ENCODE results near the gene INSIG1. TPM values are rescaled to one million over a fixed set of nuclear protein-coding genes. Genes with fewer than 3 reads are reported as not detected.
A peak's percentile ranks its signal among the peaks of the same experiment; 100 is the strongest.

Gene INSIG1
- total and polyA plus RNA-seq, 2 of the 4 experiments (the other 2 are of a cell fraction), result 19.0 to 26.0 TPM

- Histone ChIP-seq H2AK5ac (ENCODE audit: low read depth, low read length) (no peak overlapping the region), H3K36me3 (ENCODE audit: control insufficient read depth, insufficient read depth, low read length) (no peaks in the 10 kb centered on the region), H3K9me1 (ENCODE audit: insufficient read depth, low read length) (peaks cover 6% of the 10 kb centered on the region; the same call in 1 of the 2 replicates), H3K4ac (ENCODE audit: low read depth, low read length) (no peak overlapping the region), H3K27me3 (ENCODE audit: control insufficient read depth, insufficient read depth, low read length) (peaks cover 14% of the 10 kb centered on the region), H3K14ac (replicated peaks; ENCODE audit: low read depth, low read length) (no peak overlapping the region), H2BK5ac (ENCODE audit: low read depth, low read length, poor library complexity, severe bottlenecking) (no peak overlapping the region), H3K56ac (ENCODE audit: extremely low read depth, insufficient read depth, low read length) (no peak overlapping the region), H3K79me1 (ENCODE audit: low read depth in 1 of 2, low read length in 2 of 2) (no peaks in the 10 kb centered on the region), H3K4me2 (ENCODE audit: low read depth, low read length) (no peak overlapping the region), H2AFZ (replicated peaks; ENCODE audit: low read length, poor library complexity) (peak overlapping the region; percentile 43), H4K91ac (ENCODE audit: insufficient read depth, low read depth, low read length) (no peak overlapping the region), H3K23ac (ENCODE audit: low read depth, low read length) (no peak overlapping the region), H3K18ac (ENCODE audit: low read depth, low read length) (no peak overlapping the region), H3K27ac (ENCODE audit: insufficient read depth, low read length) (no peak overlapping the region), H2AK9ac (replicated peaks; ENCODE audit: low read depth, low read length, poor library complexity) (no peak overlapping the region), H2BK120ac (ENCODE audit: low read depth, low read length) (no peak overlapping the region), H2BK15ac (ENCODE audit: low read depth, low read length) (no peak overlapping the region), H3K9me3 (ENCODE audit: control insufficient read depth, insufficient read depth, low read length) (no peaks in the 10 kb centered on the region), H4K20me1 (ENCODE audit: insufficient read depth, low read length) (no peaks in the 10 kb centered on the region), H3K4me1 (ENCODE audit: control insufficient read depth, insufficient read depth, low read length) (no peaks in the 10 kb centered on the region), H3K4me3 (ENCODE audit: insufficient read depth, low read depth, low read length) (no peak overlapping the region), H4K5ac (ENCODE audit: low read depth, low read length) (no peak overlapping the region), H4K8ac (ENCODE audit: low read depth in 2 of 2, low read length in 2 of 2) (no peak overlapping the region), H3K9ac (ENCODE audit: low read depth, low read length) (no peak overlapping the region), H2BK20ac (ENCODE audit: low read depth, low read length) (no peak overlapping the region)
- POLR2A ChIA-PET (ENCODE audit: unreplicated experiment), result no interaction called here
- no peak for TF ChIP-seq CHD1 (IDR thresholded peaks at IDR 0.05; ENCODE audit: low read depth, low read length)
- in situ Hi-C loops (cut with MboI; ENCODE audit: low sequenced_read_pairs) (no loop called here), dilution Hi-C loops (cut with HindIII; ENCODE audit: low sequenced_read_pairs, unreplicated experiment) (no loop called here), intact Hi-C loops (cut with micrococcal nuclease) (no loop called here)
- 70% methylated on average over 11 of the region's 20 CpGs; no CpG with 5 or more reads in 1 of the 2 experiments for WGBS, 2 experiments (ENCODE audit: extremely low coverage in 2 of 2, insufficient read length in 1 of 2)
- CTCF ChIA-PET, result no interaction called here
- DNase-seq (no peak), ATAC-seq (ENCODE audit: low read depth) (no peak)
- BruUV-seq (replicated peaks), result no TSS peak
Measured at GRCh38 chr7:155354371-155355048, 56.8 kb downstream of the INSIG1 start.

All from IMR-90 (cell line).